Dendritic cell treated with granulocyte-macrophage colony-stimulating factor and Interleukin-4, amounts not matched to agents 40 ng/mL and 50 ng/mL, for 4 days (primary cell): Measurements from ENCODE around the gene TM9SF1.

Experiments used
- H3K27ac Mint-ChIP-seq: one replicate; pipeline ENCODE4 v1.8.0; 2022; ENCODE audit warnings: mild to moderate bottlenecking, mixed read lengths
- H3K27me3 Mint-ChIP-seq: one replicate; pipeline ENCODE4 v1.8.0; 2022; ENCODE audit warnings: mild to moderate bottlenecking, mixed read lengths
- H3K36me3 Mint-ChIP-seq: one replicate; pipeline ENCODE4 v1.8.0; 2022; ENCODE audit warnings: low read depth, mixed read lengths
- H3K4me1 Mint-ChIP-seq: one replicate; pipeline ENCODE4 v1.8.0; 2022; ENCODE audit warnings: low read depth, mixed read lengths
- H3K4me3 Mint-ChIP-seq: one replicate; pipeline ENCODE4 v1.8.0; 2022; ENCODE audit warnings: mild to moderate bottlenecking, moderate library complexity, mixed read lengths
- H3K9me3 Mint-ChIP-seq: one replicate; pipeline ENCODE4 v1.8.0; 2022; ENCODE audit warnings: mixed read lengths
- intact Hi-C: fragments of 100-400 bp; cut with micrococcal nuclease; formaldehyde crosslinking; loops from one replicate; pipeline ENCODE4 v1.15.0; 2022

The TM9SF1 gene

DNA sequence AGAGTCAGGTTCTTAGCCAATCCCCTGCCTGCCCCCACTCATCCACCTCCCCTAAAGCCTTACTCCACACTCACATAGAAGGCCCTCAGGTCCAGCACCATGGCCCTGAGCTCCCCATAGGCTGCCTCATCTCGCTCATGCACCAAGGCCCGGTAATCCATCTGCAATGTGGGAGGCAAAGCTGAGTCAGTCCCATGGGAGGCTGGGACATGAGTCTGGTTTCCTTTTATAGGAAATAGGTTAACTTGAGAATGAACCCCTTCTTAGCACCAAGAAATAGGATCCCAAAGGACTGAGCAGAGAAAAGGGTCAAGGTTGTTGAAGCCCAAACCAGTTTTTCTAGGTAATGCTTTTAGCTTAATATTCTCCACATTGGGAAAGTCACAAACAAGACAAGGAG is 51.7 kb downstream of the TM9SF1 start:
- peaks cover 80% of the 10 kb centered on the region for H3K36me3 Mint-ChIP-seq
- no peaks in the 10 kb centered on the region for H3K9me3 Mint-ChIP-seq
- intact Hi-C loops, result no loop called here
- H3K4me1 Mint-ChIP-seq, result peaks cover 69% of the 10 kb centered on the region
- no peaks in the 10 kb centered on the region for H3K27me3 Mint-ChIP-seq
- H3K27ac Mint-ChIP-seq, result no peak overlapping the region
- H3K4me3 Mint-ChIP-seq, result no peak overlapping the region

DNA sequence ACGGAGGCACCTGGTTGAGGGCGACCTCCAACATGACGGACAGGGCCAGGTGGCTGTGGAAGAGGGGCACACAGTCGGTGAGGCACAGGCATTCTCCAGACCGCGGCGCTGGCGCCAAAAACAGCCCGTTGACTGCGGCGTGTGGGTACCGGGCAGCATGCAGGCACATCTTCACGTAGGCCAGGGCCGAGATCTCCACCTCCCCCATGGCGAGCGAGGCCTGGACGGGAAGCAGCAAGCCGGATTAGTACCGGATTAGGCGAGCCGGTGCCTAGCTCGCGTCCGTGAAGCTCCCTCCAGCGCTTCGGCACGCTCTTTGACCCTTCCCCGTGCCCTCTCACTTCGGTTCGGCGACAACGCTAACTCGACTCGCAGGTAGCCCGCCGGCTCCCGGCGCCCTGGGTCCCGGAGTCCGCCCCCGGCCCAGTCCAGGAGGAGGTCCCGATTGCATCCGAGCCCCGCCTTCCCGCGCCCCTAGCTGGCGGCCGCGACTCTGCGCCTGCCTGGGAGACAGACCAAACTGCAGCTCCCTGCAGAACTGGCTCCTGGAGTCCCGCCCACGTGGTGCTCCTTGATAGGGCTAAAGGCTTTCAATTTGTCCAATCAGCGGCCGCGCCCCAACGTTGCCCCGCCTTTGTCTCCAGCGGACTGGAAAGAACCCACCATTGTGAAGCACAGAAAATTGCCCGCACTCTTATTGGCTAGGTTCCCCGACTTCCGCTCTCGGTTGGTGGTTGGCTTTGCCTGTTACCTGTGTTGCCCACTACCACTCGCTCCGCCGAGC is 54.0 kb downstream of the TM9SF1 start, which contains the start of gene EMC9:
Gene EMC9 (minus strand): TSS at position 495 of the 784 bp plus-strand sequence. CDS start 287 bp downstream, at position 208.
- intact Hi-C loops, result loop anchor here (1.0 kb wide), 1 partner anchor 27 kb away; the partner anchor contains the start of genes DCAF11 and NRL
- Mint-ChIP-seq H3K4me3 (peak within 1 kb of the TSS; percentile 95), H3K27me3 (no peaks in the 10 kb centered on the region), H3K9me3 (no peaks in the 10 kb centered on the region), H3K36me3 (peaks cover 81% of the 10 kb centered on the region), H3K27ac (peak within 1 kb of the TSS; percentile 86), H3K4me1 (peaks cover 82% of the 10 kb centered on the region)

DNA sequence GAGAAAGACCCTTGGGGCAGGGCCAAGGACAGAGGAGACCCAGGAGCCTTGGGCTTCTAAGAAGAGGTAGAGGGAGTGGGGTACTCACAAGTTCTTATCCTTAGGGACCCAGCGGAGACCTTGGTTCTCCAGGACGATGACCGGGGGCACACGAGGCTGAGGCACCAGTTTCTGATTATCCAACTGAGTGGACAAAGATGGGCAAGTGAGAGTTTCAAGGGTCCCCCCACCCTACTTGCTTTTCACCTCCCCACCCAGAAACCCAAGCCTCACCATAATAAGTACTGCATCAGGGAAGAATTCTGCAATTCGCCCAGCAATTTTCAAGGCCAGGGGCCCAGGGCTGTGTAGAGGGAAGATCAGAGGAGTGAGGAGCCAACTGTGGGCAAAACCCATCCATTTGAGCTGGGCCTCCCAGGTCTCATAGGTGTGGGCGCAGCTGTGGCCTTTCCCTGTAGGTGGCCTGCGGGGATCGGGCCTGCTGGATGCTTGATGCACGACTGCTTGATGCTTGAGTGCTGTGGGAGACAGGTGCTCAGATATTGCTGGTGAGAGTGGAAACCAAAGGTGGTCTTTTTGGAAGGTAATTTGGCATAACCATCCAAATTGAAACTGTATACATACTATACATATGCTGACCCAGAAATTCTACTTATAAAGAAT is 55.8 kb downstream of the TM9SF1 start:
- Mint-ChIP-seq H3K36me3 (peaks cover 65% of the 10 kb centered on the region), H3K4me3 (no peak overlapping the region), H3K9me3 (no peaks in the 10 kb centered on the region), H3K27me3 (no peaks in the 10 kb centered on the region), H3K27ac (peak overlapping the region; percentile 42), H3K4me1 (peaks cover 72% of the 10 kb centered on the region)
- intact Hi-C loops, result no loop called here
